K562 (cell line): ENCODE measurements around the gene SOX18. TPM values are rescaled to one million over a fixed set of nuclear protein-coding genes. Genes with fewer than 3 reads are reported as not detected.

ENCODE experiments used
- CBX2 ChIP-seq: fragments of 200-600 bp; sonication (generic); IDR thresholded peaks from one replicate; pipeline ENCODE4 v1.6.1; 2012; ENCODE audit warnings: mild to moderate bottlenecking, low read length, inconsistent platforms; ENCODE audit not compliant: insufficient read depth, poor library complexity, severe bottlenecking
- CBX5 ChIP-seq: IDR thresholded peaks from 2 replicates; pipeline ENCODE4 v1.6.1; 2014; ENCODE audit warnings: low read depth, borderline replicate concordance
- CLOCK ChIP-seq: fragments of 250-450 bp; sonication (Bioruptor Pico); IDR thresholded peaks from 2 replicates; pipeline ENCODE4 v1.4.0; 2020; ENCODE audit warnings: mild to moderate bottlenecking, moderate library complexity, borderline replicate concordance
- ESRRA ChIP-seq: fragments of 450-650 bp; IDR thresholded peaks from 2 replicates; pipeline ENCODE4 v1.6.1; 2014; ENCODE audit warnings: low read depth, mild to moderate bottlenecking, moderate library complexity, borderline replicate concordance
- GATAD2A ChIP-seq: fragments of 450-650 bp; IDR thresholded peaks from 2 replicates; pipeline ENCODE4 v1.6.1; 2017
- HNRNPLL ChIP-seq: fragments of 200-400 bp; formaldehyde crosslinking; IDR thresholded peaks from 2 replicates; pipeline ENCODE4 v1.6.1; 2017; ENCODE audit warnings: low read length, low read depth, mild to moderate bottlenecking; ENCODE audit not compliant: poor library complexity, severe bottlenecking
- HSF4 ChIP-seq: fragments of 250-450 bp; sonication (Bioruptor Pico); IDR thresholded peaks from 2 replicates; pipeline ENCODE4 v2.1.2; 2022; ENCODE audit warnings: mild to moderate bottlenecking, moderate library complexity, borderline replicate concordance
- KAT8 ChIP-seq: fragments of 450-650 bp; IDR thresholded peaks from 2 replicates; pipeline ENCODE4 v1.6.1; 2016; ENCODE audit warnings: low read depth, mild to moderate bottlenecking
- MAFK ChIP-seq: IDR thresholded peaks from 2 replicates; pipeline ENCODE4 v1.6.1; 2011; ENCODE audit warnings: low read length, improper control_type of control experiment
- MED1 ChIP-seq: sonication (generic); formaldehyde crosslinking; IDR thresholded peaks from 2 replicates; pipeline ENCODE4 v1.8.1; 2023; ENCODE audit warnings: missing genetic modification reagents, borderline replicate concordance
- MEIS2 ChIP-seq: fragments of 450-650 bp; IDR thresholded peaks from 2 replicates; pipeline ENCODE4 v1.6.1; 2014; ENCODE audit warnings: mild to moderate bottlenecking; ENCODE audit not compliant: partially characterized antibody
- NFATC3 ChIP-seq: fragments of 450-650 bp; IDR thresholded peaks from 2 replicates; pipeline ENCODE4 v1.6.1; 2017; ENCODE audit warnings: mild to moderate bottlenecking
- NFIX ChIP-seq: fragments of 250-450 bp; sonication (Bioruptor Pico); IDR thresholded peaks from 2 replicates; pipeline ENCODE4 v1.4.0; 2020; ENCODE audit warnings: low read depth, mild to moderate bottlenecking, moderate library complexity
- PKNOX1 ChIP-seq: fragments of 450-650 bp; IDR thresholded peaks from 2 replicates; pipeline ENCODE4 v1.6.1; 2016
- SMAD2 ChIP-seq: fragments of 150-350 bp; IDR thresholded peaks from 2 replicates; pipeline ENCODE4 v1.6.1; 2014; ENCODE audit warnings: low read depth, mild to moderate bottlenecking, low read length
- SNRNP70 ChIP-seq: fragments of 200-400 bp; formaldehyde crosslinking; optimal IDR thresholded peaks from 2 replicates; pipeline ENCODE3; 2017; ENCODE audit warnings: low read depth, low read length
- THRA ChIP-seq: fragments of 450-650 bp; IDR thresholded peaks from 2 replicates; pipeline ENCODE4 v1.6.1; 2017; ENCODE audit warnings: mild to moderate bottlenecking, moderate library complexity
- ZBTB11 ChIP-seq, 3 experiments: fragments of 200-800 bp in 1 of 3; fragments of 250-450 bp in 1 of 3; fragments of 450-650 bp in 1 of 3; sonication (Bioruptor Pico) in 1 of 3; sonication (Bioruptor generic) in 1 of 3; formaldehyde crosslinking in 1 of 3; IDR thresholded peaks; 2 replicates each; pipeline versions ENCODE4 v1.6.1 to v1.8.0; 2016 to 2022; ENCODE audit warnings: mild to moderate bottlenecking in 2 of 3, missing genetic modification characterization in 2 of 3, missing compliant biosample characterization in 1 of 3, moderate library complexity in 1 of 3
- ZNF586 ChIP-seq: fragments of 450-650 bp; formaldehyde crosslinking; conservative IDR thresholded peaks from 2 replicates; pipeline ENCODE4 v1.4.0; 2020; ENCODE audit warnings: mild to moderate bottlenecking, moderate library complexity
- polyA plus RNA-seq, 8 experiments: library from polyadenylated mRNA; depleted of rRNA in 4 of 8; stranded (reverse) in 5 of 8; unstranded in 3 of 8; fragments of >200 nt; fragmentation: Nextera tagmentation in 2 of 8; fragmentation: Illumina TruSeq in 1 of 8; extraction: Ambion mirVana in 2 of 8; extraction: Trizol in 1 of 8; gene quantifications; 2 replicates each; pipeline versions ENCODE4 v1.2.1 to v1.2.3, GENCODE V29; 2011 to 2014; ENCODE audit warnings: inconsistent platforms in 1 of 8, missing spikeins in 1 of 8
- total RNA-seq, 7 experiments: library from RNA; depleted of rRNA in 6 of 7; stranded (reverse); fragments of >200 nt in 6 of 7; fragmentation: Illumina TruSeq in 2 of 7; extraction: Trizol in 2 of 7; gene quantifications; 2 replicates each; pipeline versions ENCODE4 v1.2.1 to v1.2.3, GENCODE V29; 2011 to 2021; ENCODE audit warnings: low replicate concordance in 1 of 7

SOX18 gene
- total and polyA plus RNA-seq, 9 of the 15 experiments (the other 6 are each of a cell fraction or from before 2014, with no cell fraction given) = 0.15 to 19.8 (median 0.33) TPM

GRCh38 chr20:64062596-64063388 lies 13.4 kb upstream of the SOX18 start, which contains the start of gene TCEA2 (continued):
- TF ChIP-seq ZBTB11 (CRISPR knock-in tag; IDR thresholded peaks at IDR 0.05) = peak in 1 of 3 experiments; percentile 88; a peak in 2 of 6 replicates
- TF ChIP-seq ESRRA = peak; percentile 15; the same call in 1 of the 2 replicates
- no peak for TF ChIP-seq MAFK
- TF ChIP-seq PKNOX1 = no peak
- TF ChIP-seq SMAD2 = no peak
- no peak for TF ChIP-seq GATAD2A
- no peak for TF ChIP-seq MEIS2
- TF ChIP-seq HNRNPLL = peak; percentile 79
- TF ChIP-seq MED1 (CRISPR knock-in tag) = no peak
- TF ChIP-seq KAT8 = no peak
- TF ChIP-seq HSF4 (CRISPR knock-in tag) = 0 out of 2 replicates have a peak, but pooled peaks have one; percentile 2
- TF ChIP-seq CBX5 = no peak
- peak; percentile 34; the same call in 1 of the 2 replicates for TF ChIP-seq CLOCK (CRISPR knock-in tag)
- no peak for TF ChIP-seq CBX2
- no peak for TF ChIP-seq SNRNP70
- no peak for TF ChIP-seq THRA
- TF ChIP-seq NFATC3 = no peak
- no peak for TF ChIP-seq ZNF586 (CRISPR knock-in tag)
- no peak for TF ChIP-seq NFIX (CRISPR knock-in tag)
